ENCODE measurements around the gene CAP1.

The CAP1 gene

GRCh38 chr1:40057310-40058030 lies 16.9 kb downstream of the CAP1 start:
- TF ChIP-seq CTCF (IDR thresholded peaks at IDR 0.05; ENCODE audit: borderline replicate concordance, control extremely low read depth, extremely low read depth, insufficient read depth, missing control alignments) = no peak
- no peak for DNase-seq (ENCODE audit: low spot score)
- in situ Hi-C loops (cut with MboI; ENCODE audit: low sequenced_read_pairs, unreplicated experiment) = no loop called here

- in situ Hi-C loops (cut with MboI; ENCODE audit: low sequenced_read_pairs, unreplicated experiment) = no loop called here
- TF ChIP-seq CTCF (IDR thresholded peaks at IDR 0.05; ENCODE audit: borderline replicate concordance, control extremely low read depth, extremely low read depth, insufficient read depth, missing control alignments) = no peak
Observed at GRCh38 chr1:40058097-40058452, 17.5 kb downstream of the CAP1 start.

GRCh38 chr1:40058453-40059337 lies 18.2 kb downstream of the CAP1 start:
- no peak for DNase-seq (ENCODE audit: low spot score)
- in situ Hi-C loops (cut with MboI; ENCODE audit: low sequenced_read_pairs, unreplicated experiment) = no loop called here
- no peak for TF ChIP-seq CTCF (IDR thresholded peaks at IDR 0.05; ENCODE audit: borderline replicate concordance, control extremely low read depth, extremely low read depth, insufficient read depth, missing control alignments)

More at GRCh38 chr1:40058097-40058452, 17.5 kb downstream of the CAP1 start:
- no peak for DNase-seq (ENCODE audit: low spot score)

GRCh38 chr1:40059338-40059959 lies 18.9 kb downstream of the CAP1 start:
- TF ChIP-seq CTCF (IDR thresholded peaks at IDR 0.05; ENCODE audit: borderline replicate concordance, control extremely low read depth, extremely low read depth, insufficient read depth, missing control alignments) = peak; percentile 8
- in situ Hi-C loops (cut with MboI; ENCODE audit: low sequenced_read_pairs, unreplicated experiment) = no loop called here
- DNase-seq (ENCODE audit: low spot score) = no peak

GRCh38 chr1:40059960-40060750 lies 19.6 kb downstream of the CAP1 start:
- in situ Hi-C loops (cut with MboI; ENCODE audit: low sequenced_read_pairs, unreplicated experiment) = no loop called here
- no peak for TF ChIP-seq CTCF (IDR thresholded peaks at IDR 0.05; ENCODE audit: borderline replicate concordance, control extremely low read depth, extremely low read depth, insufficient read depth, missing control alignments)
- DNase-seq (ENCODE audit: low spot score) = no peak

Measured in GM13976 (cell line).